Osteocyte (in vitro differentiated cells): ENCODE measurements around the gene FADS6. TPM values are rescaled to one million over a fixed set of nuclear protein-coding genes. Genes with fewer than 3 reads are reported as not detected.

Experiments used
- DNase-seq: peaks from one replicate; pipeline ENCODE4 v3.0.0; 2021; ENCODE audit warnings: mixed read lengths; ENCODE audit not compliant: unreplicated experiment; ENCODE audit errors: extremely low spot score
- H3K27ac Mint-ChIP-seq: one replicate; pipeline ENCODE4 v1.8.0; 2021; ENCODE audit warnings: mild to moderate bottlenecking, mixed read lengths; ENCODE audit not compliant: unreplicated experiment
- H3K27me3 Mint-ChIP-seq: one replicate; pipeline ENCODE4 v1.8.0; 2021; ENCODE audit warnings: mixed read lengths; ENCODE audit not compliant: unreplicated experiment
- H3K36me3 Mint-ChIP-seq: one replicate; pipeline ENCODE4 v1.8.0; 2021; ENCODE audit warnings: mixed read lengths; ENCODE audit not compliant: unreplicated experiment
- H3K4me1 Mint-ChIP-seq: one replicate; pipeline ENCODE4 v1.8.0; 2021; ENCODE audit warnings: mixed read lengths; ENCODE audit not compliant: unreplicated experiment
- H3K4me3 Mint-ChIP-seq: one replicate; pipeline ENCODE4 v1.8.0; 2021; ENCODE audit warnings: mild to moderate bottlenecking, moderate library complexity, mixed read lengths; ENCODE audit not compliant: unreplicated experiment
- H3K9me3 Mint-ChIP-seq: one replicate; pipeline ENCODE4 v1.8.0; 2021; ENCODE audit warnings: mixed read lengths; ENCODE audit not compliant: unreplicated experiment
- CTCF ChIP-seq: fragments of 200-600 bp; sonication (generic); IDR thresholded peaks from 2 replicates; pipeline ENCODE4 v1.5.0; 2021; ENCODE audit warnings: antibody characterized with exemption, mild to moderate bottlenecking, moderate library complexity
- total RNA-seq: library from RNA; stranded (reverse); gene quantifications from 2 replicates; pipeline ENCODE4 v1.2.1, GENCODE V29; 2021

FADS6 gene
- total RNA-seq, 1 donor from 2014 or later = not detected

DNA sequence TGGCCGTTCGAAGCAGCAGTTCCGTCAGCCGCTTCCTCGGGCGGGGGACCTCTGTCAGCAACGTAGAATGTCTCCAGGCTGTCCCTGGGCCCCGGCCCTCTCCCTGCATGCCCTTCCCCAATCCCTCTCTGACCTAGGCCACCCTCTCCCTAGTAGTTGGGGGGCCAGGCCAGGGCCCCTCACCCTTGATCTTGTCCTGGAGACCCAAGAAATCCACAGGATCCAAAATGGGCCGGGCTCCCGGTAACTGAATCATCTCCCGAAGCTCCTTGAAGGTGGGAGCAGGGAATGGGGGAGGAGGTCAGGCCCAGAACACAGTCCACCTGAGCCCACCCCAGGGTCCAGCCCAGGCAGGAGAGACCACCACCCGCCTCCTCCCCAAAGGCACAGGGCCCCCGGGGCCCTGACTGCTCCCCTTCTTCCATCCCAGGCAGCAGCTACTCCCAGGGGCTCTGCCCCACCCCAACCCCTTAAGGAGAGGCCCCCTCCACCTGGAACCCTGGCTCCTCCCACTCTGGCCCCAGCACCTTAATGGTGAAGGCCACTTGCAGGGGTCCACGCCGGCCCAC lies 29.1 kb downstream of the FADS6 start:
- Mint-ChIP-seq H3K4me1 (peaks cover 15% of the 10 kb centered on the region), H3K9me3 (no peaks in the 10 kb centered on the region), H3K27ac (no peak overlapping the region), H3K36me3 (peaks cover 5% of the 10 kb centered on the region), H3K4me3 (no peak overlapping the region), H3K27me3 (peaks cover 13% of the 10 kb centered on the region)
- TF ChIP-seq CTCF = no peak
- no peak for DNase-seq

DNA sequence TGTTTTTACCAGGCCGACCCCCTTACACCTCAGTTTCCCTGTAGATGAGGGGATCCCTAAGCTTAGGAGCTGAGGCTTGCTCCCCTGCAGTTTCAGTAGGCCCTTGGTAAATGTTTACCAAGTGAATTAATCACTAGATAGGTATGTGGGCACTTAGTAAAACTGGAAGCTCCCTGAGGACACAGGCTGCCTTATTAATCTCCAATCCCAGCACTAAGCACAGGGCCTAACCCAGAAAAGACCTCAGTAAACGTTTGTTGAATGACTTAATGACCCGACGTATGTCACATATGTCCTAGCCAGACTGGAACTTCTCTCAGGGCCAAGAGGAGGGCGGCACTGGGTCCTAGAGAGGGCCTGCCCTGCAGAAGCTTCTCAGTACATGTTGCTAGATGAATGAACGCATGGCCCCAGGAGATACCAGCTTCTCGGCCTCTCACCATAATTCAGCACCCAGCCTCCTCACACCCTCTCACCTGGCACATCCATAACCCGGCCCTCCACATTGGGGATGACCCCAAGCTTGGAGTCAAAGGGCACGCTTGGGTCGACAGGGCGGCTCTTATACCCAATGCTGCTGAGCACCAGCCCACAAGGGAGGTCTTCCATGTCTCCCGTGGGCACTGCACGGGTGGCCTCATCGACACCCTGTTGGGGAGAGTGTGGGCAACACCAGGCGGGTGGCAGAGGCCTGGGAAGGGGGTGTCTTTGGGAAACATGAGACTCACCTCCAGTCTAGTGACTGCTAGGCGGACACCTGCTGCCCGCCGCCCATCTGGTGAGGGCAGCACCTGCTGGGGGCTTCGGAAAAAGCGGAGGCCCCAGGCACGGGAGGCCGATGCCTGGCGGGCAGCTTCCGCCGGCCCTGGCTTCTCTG lies 29.8 kb downstream of the FADS6 start:
- no peak for DNase-seq
- peaks cover 19% of the 10 kb centered on the region for H3K4me1 Mint-ChIP-seq
- peaks cover 20% of the 10 kb centered on the region for H3K27me3 Mint-ChIP-seq
- TF ChIP-seq CTCF = no peak
- peaks cover 5% of the 10 kb centered on the region for H3K36me3 Mint-ChIP-seq
- H3K9me3 Mint-ChIP-seq = no peaks in the 10 kb centered on the region
- no peak overlapping the region for H3K4me3 Mint-ChIP-seq
- H3K27ac Mint-ChIP-seq = no peak overlapping the region

DNA sequence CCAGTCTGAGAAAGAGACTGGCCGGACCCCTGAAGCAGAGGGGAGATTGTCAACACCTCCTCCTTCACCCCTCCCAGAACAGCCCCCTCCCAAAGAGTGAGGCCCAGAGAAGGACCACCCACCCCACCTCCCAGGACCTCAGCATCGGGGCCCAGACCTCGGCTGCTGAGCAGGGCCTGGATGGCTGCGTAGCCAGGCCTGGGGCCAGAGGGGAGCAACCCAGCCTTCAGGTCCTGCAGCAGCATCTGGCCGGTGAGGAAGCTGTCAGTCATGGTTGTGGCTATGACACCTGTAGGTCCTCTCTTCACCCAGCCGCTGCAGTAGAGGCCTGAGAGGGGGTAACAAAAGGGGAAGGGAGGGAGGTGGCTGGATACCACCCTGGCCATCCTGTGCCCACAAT lies 30.5 kb downstream of the FADS6 start:
- Mint-ChIP-seq H3K36me3 (peaks cover 5% of the 10 kb centered on the region), H3K4me1 (peaks cover 19% of the 10 kb centered on the region), H3K4me3 (no peak overlapping the region), H3K27me3 (peaks cover 24% of the 10 kb centered on the region), H3K9me3 (no peaks in the 10 kb centered on the region), H3K27ac (no peak overlapping the region)
- no peak for TF ChIP-seq CTCF
- DNase-seq = no peak

DNA sequence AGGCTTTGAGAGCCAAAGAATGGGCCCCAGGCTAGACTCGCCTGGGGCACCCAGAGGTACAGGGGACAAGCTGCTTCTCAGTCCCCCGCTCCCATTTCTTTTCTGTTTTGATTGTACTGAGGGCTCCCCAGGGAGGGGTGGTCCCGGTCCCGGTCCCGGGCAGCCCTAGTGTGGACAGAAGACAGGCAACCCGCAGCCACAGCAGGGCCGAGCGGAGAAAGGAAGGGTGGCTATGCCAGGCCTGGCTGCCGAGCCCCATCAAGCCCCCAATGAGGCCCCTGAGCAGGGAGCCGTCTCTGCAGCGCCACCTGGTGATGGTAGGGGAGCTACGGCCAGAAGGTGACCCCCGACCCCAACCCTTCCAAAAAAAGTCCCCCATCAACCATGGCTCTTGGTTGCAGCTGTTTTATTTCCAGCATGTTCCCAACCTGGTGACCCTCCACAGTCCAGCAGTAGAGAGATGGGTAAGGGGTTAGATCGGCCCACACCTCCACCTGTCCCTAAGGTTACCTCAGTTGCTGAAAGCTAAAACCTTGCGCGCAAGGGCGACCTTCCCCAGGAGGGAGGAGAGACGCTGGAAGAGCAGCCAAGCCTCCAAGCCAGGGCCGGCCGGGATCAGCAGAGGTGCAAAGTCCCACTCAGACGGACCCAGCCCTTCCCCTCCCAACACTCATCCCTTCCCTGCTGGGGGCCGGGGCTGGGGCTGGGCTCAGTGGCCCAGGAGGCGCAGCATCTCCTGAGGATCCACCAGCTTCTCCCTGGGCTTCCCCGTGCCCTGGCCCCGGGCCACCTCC lies 31.1 kb downstream of the FADS6 start:
- H3K4me1 Mint-ChIP-seq = peaks cover 19% of the 10 kb centered on the region
- H3K9me3 Mint-ChIP-seq = no peaks in the 10 kb centered on the region
- DNase-seq = no peak
- peaks cover 29% of the 10 kb centered on the region for H3K27me3 Mint-ChIP-seq
- H3K4me3 Mint-ChIP-seq = peak overlapping the region; percentile 22
- H3K36me3 Mint-ChIP-seq = peaks cover 4% of the 10 kb centered on the region
- peak; percentile 85 for TF ChIP-seq CTCF
- no peak overlapping the region for H3K27ac Mint-ChIP-seq
